HTERT RPE-1 (cell line): ENCODE data around the gene GUCY2D.
"Not testable (repeated sequence)": the region's sequence is repeated elsewhere in the genome, so short reads cannot be mapped to it uniquely, and the experiment has no call there.

ENCODE experiments used
- in situ Hi-C: fragments of 300-500 bp; cut with MboI; formaldehyde crosslinking; loops from 4 replicates; pipeline ENCODE4 v1.14.3; 2020; ENCODE audit warnings: low sequenced_read_pairs

Gene GUCY2D

GRCh38 chr17:8041249-8041928 is 39.0 kb downstream of the GUCY2D start:
- in situ Hi-C loops, result no loop called here

- in situ Hi-C loops, result no loop called here
Observed at GRCh38 chr17:8041979-8042378, 39.6 kb downstream of the GUCY2D start.

GRCh38 chr17:8044819-8045810 is 42.7 kb downstream of the GUCY2D start:
- in situ Hi-C loops, result no loop called here

GRCh38 chr17:8046306-8046928 is 44.0 kb downstream of the GUCY2D start:
- in situ Hi-C loops, result no loop called here

GRCh38 chr17:8046929-8047768 is 44.7 kb downstream of the GUCY2D start:
- in situ Hi-C loops, result no loop called here

- in situ Hi-C loops, result no loop called here
Observed at GRCh38 chr17:8047769-8048110, 45.3 kb downstream of the GUCY2D start.

- in situ Hi-C loops, result no loop called here
Observed at GRCh38 chr17:8048236-8048635, 45.8 kb downstream of the GUCY2D start.

GRCh38 chr17:8048736-8049135 is 46.3 kb downstream of the GUCY2D start:
- in situ Hi-C loops, result no loop called here

- in situ Hi-C loops, result no loop called here
Observed at GRCh38 chr17:8051831-8052230, 49.4 kb downstream of the GUCY2D start.

GRCh38 chr17:8052256-8053252 is 50.1 kb downstream of the GUCY2D start:
- in situ Hi-C loops, result no loop called here

- in situ Hi-C loops, result no loop called here
Observed at GRCh38 chr17:8053600-8053999, 51.2 kb downstream of the GUCY2D start.

- in situ Hi-C loops, result no loop called here
Observed at GRCh38 chr17:8055851-8056231, 53.4 kb downstream of the GUCY2D start.

GRCh38 chr17:8056232-8056975 is 54.0 kb downstream of the GUCY2D start:
- in situ Hi-C loops, result no loop called here

- in situ Hi-C loops, result no loop called here
Observed at GRCh38 chr17:8056976-8057625, 54.7 kb downstream of the GUCY2D start.

- in situ Hi-C loops, result no loop called here
Observed at GRCh38 chr17:8057691-8058114, 55.3 kb downstream of the GUCY2D start.

- in situ Hi-C loops, result no loop called here
Observed at GRCh38 chr17:8059131-8059530, 56.7 kb downstream of the GUCY2D start.

- in situ Hi-C loops, result no loop called here
Observed at GRCh38 chr17:8060274-8060673, 57.9 kb downstream of the GUCY2D start.

- in situ Hi-C loops, result not testable (repeated sequence)
Observed at GRCh38 chr17:8061851-8062250, 59.4 kb downstream of the GUCY2D start.
